HG03354 (cell line): ENCODE measurements around the gene UTY.
"Not testable (repeated sequence)": the region's sequence is repeated elsewhere in the genome, so short reads cannot be mapped to it uniquely, and the experiment has no call there.

Experiments used
- ATAC-seq: cut with Tn5 transposase; IDR thresholded peaks from one replicate; pipeline ENCODE4 v1.9.1; 2021; ENCODE audit warnings: mild to moderate bottlenecking; ENCODE audit not compliant: unreplicated experiment, poor library complexity, severe bottlenecking

UTY gene

GRCh38 chrY:13330651-13331050 lies 149.2 kb downstream of the UTY start:
- no peak for ATAC-seq

- no peak for ATAC-seq
Measured at GRCh38 chrY:13312966-13313365, 166.9 kb downstream of the UTY start.

- no peak for ATAC-seq
Measured at GRCh38 chrY:13307959-13308358, 171.9 kb downstream of the UTY start.

GRCh38 chrY:13300795-13301194 lies 179.0 kb downstream of the UTY start:
- no peak for ATAC-seq

DNA sequence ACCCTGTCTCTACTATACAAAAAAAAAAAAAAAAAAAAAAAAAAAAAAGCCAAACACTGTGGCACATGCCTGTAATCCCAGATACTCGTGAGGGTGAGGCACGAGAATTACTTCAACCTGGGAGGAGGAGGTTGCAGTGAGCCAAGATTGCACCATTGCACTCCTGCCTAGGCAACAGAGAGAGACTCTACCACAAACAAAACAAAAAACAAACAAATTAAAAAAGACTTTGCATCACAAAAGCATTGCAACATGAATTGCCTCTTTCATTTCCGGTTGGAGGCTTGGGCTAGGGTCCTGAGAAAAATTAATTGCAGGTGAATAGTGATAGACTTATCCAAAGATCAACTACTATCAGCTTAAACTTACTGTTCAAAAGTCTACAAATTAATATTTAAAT lies 180.4 kb downstream of the UTY start:
- ATAC-seq: no peak

GRCh38 chrY:13296176-13296890 lies 183.5 kb downstream of the UTY start:
- ATAC-seq: no peak

DNA sequence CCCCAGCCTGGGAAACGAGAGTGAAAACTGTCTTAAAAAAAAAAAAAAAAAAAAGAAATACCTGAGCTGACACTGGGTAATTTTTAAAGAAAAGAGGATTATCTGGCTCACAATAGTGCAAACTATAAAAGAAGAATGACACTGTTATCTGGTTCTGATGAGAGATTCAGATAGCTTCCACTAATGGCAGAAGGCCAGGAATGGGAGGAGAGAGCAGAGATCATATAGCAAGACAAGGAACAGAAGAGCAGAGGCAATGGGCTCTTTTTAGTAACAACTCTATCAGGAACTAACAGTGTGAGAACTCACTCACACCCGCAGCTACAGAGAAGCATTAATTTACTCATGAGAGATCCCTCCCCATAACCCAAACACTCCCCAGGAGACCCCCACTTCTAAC lies 184.8 kb downstream of the UTY start:
- no peak for ATAC-seq

DNA sequence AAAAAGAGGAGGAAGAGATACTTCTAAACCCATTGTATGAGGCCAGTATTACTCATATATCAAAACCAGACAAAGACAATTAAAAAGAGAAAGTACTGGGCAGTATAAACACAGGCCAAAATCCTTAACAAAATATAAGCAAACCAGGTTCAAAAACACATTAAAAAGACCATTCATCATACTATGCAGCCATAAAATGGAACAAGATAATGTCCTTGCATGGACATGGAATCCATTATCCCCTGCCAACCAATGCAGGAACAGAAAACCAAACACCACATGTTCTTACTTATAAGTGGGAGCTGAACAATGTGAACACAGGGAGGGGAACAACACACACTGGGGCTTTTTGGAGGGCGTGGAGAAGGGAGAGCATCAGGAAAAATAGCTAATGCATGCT lies 188.6 kb downstream of the UTY start:
- no peak for ATAC-seq

DNA sequence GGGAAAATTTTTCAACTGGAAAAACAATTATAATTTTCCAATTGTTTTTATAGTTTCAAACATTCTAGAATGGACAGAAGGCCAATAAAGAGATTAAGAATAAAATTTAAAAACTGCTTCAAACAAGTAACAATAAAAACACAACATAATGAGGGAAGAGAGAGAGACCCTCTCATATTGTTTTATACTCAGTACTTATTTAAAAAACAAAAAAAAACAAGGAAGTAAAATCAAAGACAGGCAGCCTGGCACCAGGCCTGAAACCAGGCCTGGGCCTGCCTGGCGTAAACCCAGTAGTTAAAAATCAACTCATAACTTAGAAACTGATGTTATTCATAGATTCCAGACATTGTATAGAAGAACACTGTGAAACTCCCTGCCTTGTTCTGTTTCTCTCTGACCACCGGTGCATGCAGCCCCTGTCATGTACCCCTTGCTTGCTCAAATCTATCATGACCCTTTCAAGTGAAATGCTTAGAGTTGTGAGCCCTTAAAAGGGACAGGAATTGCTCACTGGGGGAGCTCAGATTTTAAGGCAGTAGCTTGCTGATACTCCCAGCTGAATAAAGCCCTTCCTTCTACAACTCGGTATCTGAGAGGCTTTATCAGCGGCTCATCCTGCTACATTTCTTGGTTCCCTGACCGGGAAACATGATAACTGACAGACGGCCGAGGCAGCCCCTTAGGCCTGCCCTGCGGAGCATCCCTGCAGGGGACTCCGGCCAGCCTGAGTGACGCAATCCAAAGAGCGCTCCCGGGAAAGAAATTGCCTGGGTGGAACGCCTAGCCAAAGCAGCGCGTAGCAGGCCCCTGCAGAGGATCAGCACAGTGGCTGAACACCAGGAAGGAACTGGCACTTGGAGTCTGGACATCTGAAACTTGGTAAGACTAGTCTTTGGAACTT lies 197.4 kb downstream of the UTY start:
- ATAC-seq: not testable (repeated sequence)

DNA sequence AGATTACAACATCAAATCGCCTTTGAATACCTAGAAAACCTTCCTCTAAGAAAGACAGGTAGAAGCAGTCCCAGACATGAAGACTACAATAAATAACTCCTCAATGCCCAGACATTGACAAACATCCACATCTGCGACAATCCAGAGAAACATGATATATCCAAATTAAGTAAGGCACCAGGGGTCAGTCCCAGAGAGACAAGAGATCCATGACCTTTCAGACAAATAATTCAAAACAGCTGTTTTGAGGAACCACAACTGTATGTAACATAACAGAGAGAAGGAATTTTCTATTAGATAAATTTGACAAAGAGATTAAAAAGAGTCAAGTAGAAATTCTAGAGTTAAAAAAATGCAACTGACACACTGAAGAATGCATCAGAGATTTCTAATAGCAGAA lies 200.3 kb downstream of the UTY start:
- ATAC-seq: no peak

- no peak for ATAC-seq
Measured at GRCh38 chrY:13271706-13272105, 208.1 kb downstream of the UTY start.

GRCh38 chrY:13253941-13254440 lies 225.8 kb downstream of the UTY start:
- not testable (repeated sequence) for ATAC-seq

DNA sequence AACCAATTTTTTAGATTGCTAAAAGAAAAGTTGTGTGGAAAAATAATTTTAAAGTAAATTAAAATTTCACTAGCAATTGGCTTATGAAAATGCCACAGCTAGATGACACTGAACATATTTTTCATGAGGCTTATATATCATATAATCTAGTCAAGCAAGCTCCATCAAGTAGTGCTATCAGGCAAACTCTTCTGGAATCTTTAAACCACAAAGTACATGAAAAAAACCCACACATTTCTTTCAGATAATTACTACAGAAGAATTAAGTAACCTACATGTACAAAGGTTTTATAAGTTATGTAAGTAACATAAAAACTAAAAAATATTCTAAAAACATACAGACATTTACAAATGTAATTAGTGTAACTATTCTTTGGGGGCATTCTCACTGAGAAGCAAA lies 229.4 kb downstream of the UTY start:
- ATAC-seq: no peak

DNA sequence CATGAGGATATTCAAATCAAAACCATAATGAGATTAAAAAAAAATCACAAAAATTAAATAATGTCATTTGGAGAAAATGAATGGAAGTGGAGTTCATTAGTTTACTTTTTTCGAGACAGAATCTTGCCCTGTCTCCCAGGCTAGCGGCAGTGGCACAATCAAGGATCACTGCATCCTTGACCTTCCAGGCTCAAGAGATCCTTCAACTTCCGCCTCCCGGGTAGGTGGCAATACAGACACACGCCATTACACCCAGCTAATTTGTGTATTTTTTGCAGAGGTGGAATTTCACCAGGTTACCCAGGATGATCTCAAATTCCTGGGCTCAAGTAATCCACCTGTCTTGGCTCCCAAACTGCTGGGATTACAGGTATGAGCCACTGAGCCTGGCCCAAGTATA lies 236.1 kb downstream of the UTY start:
- no peak for ATAC-seq

GRCh38 chrY:13233901-13234300 lies 245.9 kb downstream of the UTY start:
- no peak for ATAC-seq

- ATAC-seq: no peak
Measured at GRCh38 chrY:13233118-13233517, 246.7 kb downstream of the UTY start.

- no peak for ATAC-seq
Measured at GRCh38 chrY:13227354-13227953, 252.4 kb downstream of the UTY start.

DNA sequence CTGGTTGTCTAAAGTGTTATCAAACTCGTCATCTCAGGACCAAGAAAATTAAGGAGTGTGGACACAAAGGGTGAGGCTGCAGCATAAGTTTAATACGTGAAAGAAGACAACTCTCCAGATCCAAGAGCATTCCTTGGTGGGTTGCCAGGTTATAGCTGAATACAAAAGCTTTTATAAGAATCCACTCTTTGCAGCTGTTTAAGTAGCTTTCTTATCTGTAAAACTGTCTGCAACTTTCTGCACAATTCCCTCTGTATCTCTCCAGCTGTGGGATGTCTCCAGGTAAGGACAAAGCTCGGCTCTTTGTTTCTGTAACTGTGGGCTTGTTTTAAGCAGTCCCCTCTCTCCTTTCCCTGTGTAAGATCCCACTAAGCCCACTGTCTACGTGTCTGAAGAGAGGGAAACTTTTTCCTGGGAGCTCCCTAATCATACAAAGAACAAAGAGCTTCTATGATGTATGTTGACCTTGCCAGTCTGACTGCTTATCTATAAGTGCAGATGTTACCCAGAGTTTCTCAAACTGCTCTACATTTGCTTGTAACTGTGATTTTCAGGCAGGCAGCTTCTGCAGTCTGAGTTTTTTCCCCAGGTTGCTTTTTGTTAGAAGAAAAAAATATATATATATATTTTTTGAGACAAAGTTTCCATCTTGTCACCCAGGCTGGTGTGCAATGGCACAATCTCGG lies 268.7 kb downstream of the UTY start:
- no peak for ATAC-seq

GRCh38 chrY:13205214-13205613 lies 274.6 kb downstream of the UTY start:
- ATAC-seq: no peak
